Mesenchymal stem cell (in vitro differentiated cells and primary cell): ENCODE measurements around the gene DLX6.

ENCODE experiments used
- DNase-seq: peaks from one replicate; pipeline ENCODE4 v3.0.0-alpha.2; 2013
- H2AFZ ChIP-seq: one replicate; pipeline ENCODE4 v1.6.1; 2013; ENCODE audit warnings: low read depth, mild to moderate bottlenecking, control low read depth, inconsistent platforms, low read length, moderate library complexity
- H2AK5ac ChIP-seq: 2 replicates; pipeline ENCODE4 v1.6.1; 2013; ENCODE audit warnings: low read length, moderate library complexity, mild to moderate bottlenecking, inconsistent platforms; ENCODE audit not compliant: severe bottlenecking
- H2BK120ac ChIP-seq: one replicate; pipeline ENCODE4 v1.6.1; 2013; ENCODE audit warnings: low read depth, mild to moderate bottlenecking, inconsistent platforms, low read length, moderate library complexity
- H2BK12ac ChIP-seq, 2 experiments: one replicate each; pipeline ENCODE4 v1.6.1; 2013; ENCODE audit warnings: inconsistent platforms in 2 of 2, low read length in 2 of 2, mild to moderate bottlenecking in 2 of 2, moderate library complexity in 2 of 2, control low read depth in 1 of 2
- H2BK15ac ChIP-seq: one replicate; pipeline ENCODE4 v1.6.1; 2013; ENCODE audit warnings: mild to moderate bottlenecking, low read depth, inconsistent platforms; ENCODE audit not compliant: poor library complexity, severe bottlenecking
- H2BK5ac ChIP-seq: 2 replicates; pipeline ENCODE4 v1.6.1; 2013; ENCODE audit warnings: low read depth, mild to moderate bottlenecking, low read length, control low read depth, inconsistent platforms; ENCODE audit not compliant: poor library complexity, severe bottlenecking
- H3K14ac ChIP-seq, 2 experiments: one replicate each; pipeline ENCODE4 v1.6.1; 2013; ENCODE audit warnings: inconsistent platforms in 2 of 2, low read length in 2 of 2, control low read depth in 1 of 2, mild to moderate bottlenecking in 1 of 2, moderate library complexity in 1 of 2
- H3K18ac ChIP-seq, 2 experiments: one replicate each; pipeline ENCODE4 v1.6.1; 2013; ENCODE audit warnings: inconsistent platforms in 2 of 2, low read length in 2 of 2, control low read depth in 1 of 2, low read depth in 1 of 2, mild to moderate bottlenecking in 1 of 2
- H3K23ac ChIP-seq, 2 experiments: one replicate each; pipeline ENCODE4 v1.6.1; 2013; ENCODE audit warnings: inconsistent platforms in 2 of 2, low read length in 2 of 2, mild to moderate bottlenecking in 2 of 2, moderate library complexity in 2 of 2, control low read depth in 1 of 2
- H3K27ac ChIP-seq: 2 replicates; pipeline ENCODE4 v1.5.1; 2013; ENCODE audit warnings: mild to moderate bottlenecking, moderate library complexity, low read length, control low read depth, inconsistent platforms; ENCODE audit not compliant: poor library complexity, severe bottlenecking
- H3K27me3 ChIP-seq, 2 experiments: 2 replicates each; pipeline versions ENCODE4 v1.6.1 to v1.7.0; 2013; ENCODE audit warnings: low read length in 2 of 2, mild to moderate bottlenecking in 2 of 2, moderate library complexity in 2 of 2, control low read depth in 1 of 2, inconsistent platforms in 1 of 2; ENCODE audit not compliant: control insufficient read depth in 1 of 2, insufficient read depth in 1 of 2
- H3K36me3 ChIP-seq, 2 experiments: 2 replicates each; pipeline versions ENCODE4 v1.6.1 to v1.7.0; 2013; ENCODE audit warnings: low read length in 2 of 2, control low read depth in 1 of 2, inconsistent platforms in 1 of 2, low read depth in 1 of 2, mild to moderate bottlenecking in 1 of 2; ENCODE audit not compliant: insufficient read depth in 2 of 2, control insufficient read depth in 1 of 2
- H3K4ac ChIP-seq, 2 experiments: one replicate each; pipeline ENCODE4 v1.6.1; 2013; ENCODE audit warnings: inconsistent platforms in 2 of 2, low read length in 2 of 2, mild to moderate bottlenecking in 2 of 2, moderate library complexity in 2 of 2, control low read depth in 1 of 2, low read depth in 1 of 2
- H3K4me1 ChIP-seq: 2 replicates; pipeline ENCODE4 v1.6.1; 2013; ENCODE audit warnings: low read depth, low read length, control low read depth; ENCODE audit not compliant: control insufficient read depth, insufficient read depth
- H3K4me2 ChIP-seq: 2 replicates; pipeline ENCODE4 v1.6.1; 2013; ENCODE audit warnings: low read length, mild to moderate bottlenecking, inconsistent platforms; ENCODE audit not compliant: poor library complexity, severe bottlenecking
- H3K4me3 ChIP-seq, 2 experiments: 2 replicates each; pipeline versions ENCODE4 v1.5.1 to v1.7.0; 2013; ENCODE audit warnings: low read length in 2 of 2, mild to moderate bottlenecking in 2 of 2, control low read depth in 1 of 2, low read depth in 1 of 2; ENCODE audit not compliant: insufficient read depth in 1 of 2
- H3K79me1 ChIP-seq: replicated peaks from 2 replicates; pipeline ENCODE4 v1.6.1; 2013; ENCODE audit warnings: mild to moderate bottlenecking, control low read depth, low read length, inconsistent platforms; ENCODE audit not compliant: poor library complexity, severe bottlenecking
- H3K9ac ChIP-seq: 2 replicates; pipeline ENCODE4 v1.7.0; 2013; ENCODE audit warnings: mild to moderate bottlenecking, low read length, moderate library complexity
- H3K9me3 ChIP-seq: 2 replicates; pipeline ENCODE4 v1.7.0; 2013; ENCODE audit warnings: mild to moderate bottlenecking, low read length; ENCODE audit not compliant: control insufficient read depth
- H4K8ac ChIP-seq: one replicate; pipeline ENCODE4 v1.6.1; 2013; ENCODE audit warnings: inconsistent platforms, mild to moderate bottlenecking, low read length, moderate library complexity
- H4K91ac ChIP-seq: one replicate; pipeline ENCODE4 v1.6.1; 2013; ENCODE audit warnings: mild to moderate bottlenecking, low read length, inconsistent platforms
- WGBS: methylation state at CpG from one replicate; pipeline ENCODE4 v1.1.7; 2013; ENCODE audit warnings: mixed read lengths; 5-methylcytosine and 5-hydroxymethylcytosine counted together

The DLX6 gene

GRCh38 chr7:96998744-96999143 lies 6.6 kb upstream of the DLX6 start:
- WGBS, result 0% methylated on average over 14 of the region's 14 CpGs
- Histone ChIP-seq H4K91ac (no peak overlapping the region), H3K9me3 (peaks cover 14% of the 10 kb centered on the region), H2BK12ac (no peak overlapping the region), H3K4me3 (no peak overlapping the region), H4K8ac (no peak overlapping the region), H2BK5ac (no peak overlapping the region), H3K4ac (no peak overlapping the region), H3K4me1 (peaks cover 1% of the 10 kb centered on the region), H3K4me2 (no peak overlapping the region), H3K27me3 (peaks cover 94 to 97% of the 10 kb centered on the region in 2 experiments), H2BK120ac (no peak overlapping the region), H3K14ac (no peak overlapping the region), H3K23ac (no peak overlapping the region), H2AFZ (no peak overlapping the region), H2AK5ac (no peak overlapping the region), H3K79me1 (no peaks in the 10 kb centered on the region), H3K18ac (no peak overlapping the region), H3K9ac (no peak overlapping the region), H2BK15ac (no peak overlapping the region), H3K36me3 (no peaks in the 10 kb centered on the region), H3K27ac (no peak overlapping the region)
- DNase-seq, result no peak

GRCh38 chr7:97001221-97001620 lies 4.1 kb upstream of the DLX6 start:
- Histone ChIP-seq H3K14ac (no peak overlapping the region), H3K9me3 (peaks cover 9% of the 10 kb centered on the region), H4K91ac (no peak overlapping the region), H3K4ac (no peak overlapping the region), H2AK5ac (no peak overlapping the region), H4K8ac (no peak overlapping the region), H3K4me3 (no peak overlapping the region), H2BK12ac (no peak overlapping the region), H3K27ac (no peak overlapping the region), H2AFZ (no peak overlapping the region), H2BK5ac (no peak overlapping the region), H2BK15ac (no peak overlapping the region), H3K36me3 (no peaks in the 10 kb centered on the region), H3K4me1 (peaks cover 15% of the 10 kb centered on the region), H3K18ac (no peak overlapping the region), H3K4me2 (no peak overlapping the region), H3K23ac (no peak overlapping the region), H3K27me3 (peaks cover 93 to 94% of the 10 kb centered on the region in 2 experiments), H3K9ac (no peak overlapping the region), H2BK120ac (no peak overlapping the region), H3K79me1 (no peaks in the 10 kb centered on the region)
- WGBS, result no CpG with 5 or more reads among the region's 3 CpGs
- DNase-seq, result no peak

- Histone ChIP-seq H3K23ac (no peak overlapping the region), H3K14ac (no peak overlapping the region), H3K79me1 (no peaks in the 10 kb centered on the region), H2BK5ac (no peak overlapping the region), H3K27me3 (peaks cover 91 to 92% of the 10 kb centered on the region in 2 experiments), H4K91ac (no peak overlapping the region), H3K4ac (no peak overlapping the region), H3K4me2 (no peak overlapping the region), H3K4me1 (peaks cover 20% of the 10 kb centered on the region), H3K4me3 (no peak overlapping the region), H2BK15ac (no peak overlapping the region), H2AFZ (no peak overlapping the region), H2BK120ac (no peak overlapping the region), H2BK12ac (no peak overlapping the region), H3K36me3 (no peaks in the 10 kb centered on the region), H3K9ac (no peak overlapping the region), H3K9me3 (peaks cover 6% of the 10 kb centered on the region), H3K27ac (no peak overlapping the region), H3K18ac (no peak overlapping the region), H2AK5ac (no peak overlapping the region), H4K8ac (no peak overlapping the region)
- no peak for DNase-seq
- WGBS, result 13% methylated on average over 39 of the region's 39 CpGs
Observed at GRCh38 chr7:97001656-97002554, 3.4 kb upstream of the DLX6 start.

GRCh38 chr7:97002555-97003261 lies 2.6 kb upstream of the DLX6 start:
- Histone ChIP-seq H2BK5ac (no peak overlapping the region), H2AK5ac (no peak overlapping the region), H3K18ac (no peak overlapping the region), H3K23ac (no peak overlapping the region), H3K4me2 (no peak overlapping the region), H3K27ac (no peak overlapping the region), H3K79me1 (no peaks in the 10 kb centered on the region), H4K8ac (no peak overlapping the region), H3K4ac (no peak overlapping the region), H3K9me3 (peaks cover 6% of the 10 kb centered on the region), H2AFZ (no peak overlapping the region), H4K91ac (no peak overlapping the region), H2BK120ac (no peak overlapping the region), H3K4me1 (peaks cover 23% of the 10 kb centered on the region), H3K36me3 (no peaks in the 10 kb centered on the region), H3K9ac (no peak overlapping the region), H2BK15ac (no peak overlapping the region), H3K4me3 (no peak overlapping the region), H2BK12ac (no peak overlapping the region), H3K27me3 (peaks cover 91 to 92% of the 10 kb centered on the region in 2 experiments), H3K14ac (no peak overlapping the region)
- WGBS, result 10% methylated on average over 14 of the region's 22 CpGs
- no peak for DNase-seq
